Measurements from ENCODE around the gene PTPRT. TPM values are rescaled to one million over a fixed set of nuclear protein-coding genes. Genes with fewer than 3 reads are reported as not detected.

Gene PTPRT
- total RNA-seq, 1 experiment from 2014 or later = 44.5 TPM

DNA sequence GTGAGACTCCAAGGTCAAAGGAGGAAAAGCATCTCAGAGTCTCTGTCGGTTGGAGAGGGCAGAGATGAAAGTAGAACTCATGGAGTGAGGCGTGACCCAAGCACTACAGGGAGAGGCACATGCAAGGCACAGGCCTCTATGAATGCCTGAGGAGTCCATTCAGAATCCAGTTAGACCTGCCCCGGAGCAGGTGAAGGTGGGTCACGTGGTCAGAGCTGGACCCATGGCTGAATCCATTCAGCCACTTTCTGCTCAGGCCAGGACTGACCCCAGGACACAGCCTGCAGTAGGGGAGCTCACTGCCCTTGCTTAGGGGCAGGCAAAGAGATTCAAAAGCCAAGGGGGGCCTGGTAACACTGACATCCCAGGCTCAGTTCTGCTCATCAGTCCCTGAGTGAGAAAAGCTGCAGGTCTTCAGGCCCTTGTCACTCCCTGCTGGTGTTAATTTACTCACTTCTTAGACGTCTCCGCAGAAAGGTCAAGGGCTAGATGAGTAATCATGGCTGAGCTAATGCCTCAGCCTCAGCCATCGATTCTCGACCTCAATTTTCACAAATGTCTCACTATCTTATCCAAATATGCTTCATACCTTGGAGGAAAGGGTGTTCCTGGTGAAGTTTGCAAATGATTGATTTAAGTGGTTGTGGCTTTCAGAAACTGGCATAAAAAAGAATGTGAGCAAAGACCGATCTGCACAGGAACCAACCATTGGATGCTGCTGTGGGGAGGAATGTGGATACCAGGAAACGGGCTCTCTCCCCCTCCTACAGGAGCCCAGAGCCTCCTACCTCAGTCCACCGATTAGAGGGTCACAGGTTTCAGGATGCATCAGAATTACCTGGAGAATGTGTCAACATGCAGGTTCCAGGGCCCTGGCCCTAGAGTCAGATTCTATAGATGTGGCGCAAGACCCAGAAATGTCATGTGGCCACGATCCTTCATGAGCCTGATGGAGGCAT, 584.4 kb downstream of the PTPRT start:
- Histone ChIP-seq H3K36me3 (ENCODE audit: insufficient read depth, low read length) (no peaks in the 10 kb centered on the region), H3K27ac (ENCODE audit: low read length) (no peak overlapping the region), H4K20me1 (ENCODE audit: insufficient read depth, low read depth, low read length) (no peaks in the 10 kb centered on the region), H3K79me2 (ENCODE audit: low read length) (no peaks in the 10 kb centered on the region), H3K4me1 (ENCODE audit: low read length) (peaks cover 50% of the 10 kb centered on the region), H3K27me3 (ENCODE audit: low read length) (no peaks in the 10 kb centered on the region), H3K9ac (ENCODE audit: low read length) (no peak overlapping the region), H3K4me2 (ENCODE audit: low read depth, low read length, poor library complexity, severe bottlenecking) (no peak overlapping the region), H3K9me2 (replicated peaks; ENCODE audit: insufficient read depth, low read length) (no peaks in the 10 kb centered on the region), H3K4me3 (ENCODE audit: low read length) (no peak overlapping the region), H3K9me3 (ENCODE audit: low read length) (no peaks in the 10 kb centered on the region), H2AFZ (ENCODE audit: low read length) (no peak overlapping the region)
- DNase-seq = no peak

DNA sequence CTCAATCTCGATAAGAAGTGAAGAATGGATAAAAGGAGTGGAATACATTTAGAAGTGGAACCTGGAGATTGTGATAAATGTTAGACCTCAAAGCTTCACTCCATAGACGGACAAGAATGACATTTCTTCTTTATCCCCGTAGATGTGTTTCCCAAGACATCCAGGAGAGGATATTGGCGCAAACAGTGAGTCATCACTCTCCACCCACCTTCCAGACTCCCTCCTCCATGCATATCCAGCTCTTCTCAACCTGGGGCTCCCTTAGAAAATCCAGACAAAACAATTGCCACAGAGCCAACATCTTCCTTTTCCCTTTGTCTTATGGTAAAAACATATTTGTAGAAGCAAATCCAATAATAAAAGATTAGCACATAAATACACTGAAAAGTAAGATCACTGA, 586.1 kb downstream of the PTPRT start:
- Histone ChIP-seq H2AFZ (ENCODE audit: low read length) (no peak overlapping the region), H4K20me1 (ENCODE audit: insufficient read depth, low read depth, low read length) (no peaks in the 10 kb centered on the region), H3K4me1 (ENCODE audit: low read length) (peaks cover 46% of the 10 kb centered on the region), H3K4me2 (ENCODE audit: low read depth, low read length, poor library complexity, severe bottlenecking) (no peak overlapping the region), H3K36me3 (ENCODE audit: insufficient read depth, low read length) (no peaks in the 10 kb centered on the region), H3K9me2 (replicated peaks; ENCODE audit: insufficient read depth, low read length) (no peaks in the 10 kb centered on the region), H3K27me3 (ENCODE audit: low read length) (no peaks in the 10 kb centered on the region), H3K27ac (ENCODE audit: low read length) (no peak overlapping the region), H3K79me2 (ENCODE audit: low read length) (no peaks in the 10 kb centered on the region), H3K9ac (ENCODE audit: low read length) (no peak overlapping the region), H3K4me3 (ENCODE audit: low read length) (no peak overlapping the region), H3K9me3 (ENCODE audit: low read length) (no peaks in the 10 kb centered on the region)
- DNase-seq = no peak

- no peak overlapping the region for H3K4me2 ChIP-seq (ENCODE audit: low read depth, low read length, poor library complexity, severe bottlenecking)
- H3K9me3 ChIP-seq (ENCODE audit: low read length) = no peaks in the 10 kb centered on the region
- H3K4me1 ChIP-seq (ENCODE audit: low read length) = peaks cover 26% of the 10 kb centered on the region
- no peak overlapping the region for H3K9ac ChIP-seq (ENCODE audit: low read length)
- DNase-seq = no peak
- H3K36me3 ChIP-seq (ENCODE audit: insufficient read depth, low read length) = no peaks in the 10 kb centered on the region
- H3K9me2 ChIP-seq (replicated peaks; ENCODE audit: insufficient read depth, low read length) = no peaks in the 10 kb centered on the region
- no peak overlapping the region for H3K27ac ChIP-seq (ENCODE audit: low read length)
- no peaks in the 10 kb centered on the region for H3K27me3 ChIP-seq (ENCODE audit: low read length)
- H2AFZ ChIP-seq (ENCODE audit: low read length) = no peak overlapping the region
- H3K4me3 ChIP-seq (ENCODE audit: low read length) = no peak overlapping the region
- H3K79me2 ChIP-seq (ENCODE audit: low read length) = no peaks in the 10 kb centered on the region
- H4K20me1 ChIP-seq (ENCODE audit: insufficient read depth, low read depth, low read length) = no peaks in the 10 kb centered on the region
Observed at GRCh38 chr20:42598581-42598980, 591.1 kb downstream of the PTPRT start.

DNA sequence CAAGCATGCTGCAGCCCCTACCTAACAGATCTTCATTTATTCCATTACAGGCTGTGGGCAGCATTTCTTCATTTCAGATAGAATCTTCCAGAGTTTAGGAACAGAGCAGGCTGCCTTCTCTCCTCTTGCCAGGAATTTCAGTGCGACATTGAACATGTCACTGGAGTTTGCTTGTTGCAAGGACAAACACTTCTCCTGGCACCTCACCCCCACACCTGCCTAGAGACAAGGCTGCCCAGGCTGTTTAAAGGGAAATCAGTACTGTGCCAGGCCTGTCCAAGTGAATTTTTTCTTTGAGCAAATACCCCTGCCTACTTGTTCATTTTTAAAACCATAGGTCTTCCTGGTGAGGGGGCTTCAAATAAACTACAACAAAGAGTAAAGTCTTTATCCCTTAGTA, 594.1 kb downstream of the PTPRT start:
- Histone ChIP-seq H3K27me3 (ENCODE audit: low read length) (no peaks in the 10 kb centered on the region), H3K4me1 (ENCODE audit: low read length) (peaks cover 6% of the 10 kb centered on the region), H3K4me2 (ENCODE audit: low read depth, low read length, poor library complexity, severe bottlenecking) (no peak overlapping the region), H3K9ac (ENCODE audit: low read length) (no peak overlapping the region), H3K9me3 (ENCODE audit: low read length) (no peaks in the 10 kb centered on the region), H3K36me3 (ENCODE audit: insufficient read depth, low read length) (no peaks in the 10 kb centered on the region), H3K79me2 (ENCODE audit: low read length) (no peaks in the 10 kb centered on the region), H3K9me2 (replicated peaks; ENCODE audit: insufficient read depth, low read length) (no peaks in the 10 kb centered on the region), H3K4me3 (ENCODE audit: low read length) (no peak overlapping the region), H2AFZ (ENCODE audit: low read length) (no peak overlapping the region), H4K20me1 (ENCODE audit: insufficient read depth, low read depth, low read length) (no peaks in the 10 kb centered on the region; the same call in 1 of the 2 replicates), H3K27ac (ENCODE audit: low read length) (no peak overlapping the region)
- DNase-seq = no peak

GRCh38 chr20:42594659-42595058, 595.0 kb downstream of the PTPRT start:
- H3K4me1 ChIP-seq (ENCODE audit: low read length) = peaks cover 14% of the 10 kb centered on the region
- H3K4me2 ChIP-seq (ENCODE audit: low read depth, low read length, poor library complexity, severe bottlenecking) = no peak overlapping the region
- no peaks in the 10 kb centered on the region for H3K9me3 ChIP-seq (ENCODE audit: low read length)
- no peak overlapping the region for H3K9ac ChIP-seq (ENCODE audit: low read length)
- H4K20me1 ChIP-seq (ENCODE audit: insufficient read depth, low read depth, low read length) = no peaks in the 10 kb centered on the region; the same call in 1 of the 2 replicates
- no peaks in the 10 kb centered on the region for H3K27me3 ChIP-seq (ENCODE audit: low read length)
- H3K9me2 ChIP-seq (replicated peaks; ENCODE audit: insufficient read depth, low read length) = no peaks in the 10 kb centered on the region
- H3K27ac ChIP-seq (ENCODE audit: low read length) = no peak overlapping the region
- DNase-seq = no peak
- H3K36me3 ChIP-seq (ENCODE audit: insufficient read depth, low read length) = no peaks in the 10 kb centered on the region
- H2AFZ ChIP-seq (ENCODE audit: low read length) = no peak overlapping the region
- H3K79me2 ChIP-seq (ENCODE audit: low read length) = no peaks in the 10 kb centered on the region
- H3K4me3 ChIP-seq (ENCODE audit: low read length) = no peak overlapping the region

DNA sequence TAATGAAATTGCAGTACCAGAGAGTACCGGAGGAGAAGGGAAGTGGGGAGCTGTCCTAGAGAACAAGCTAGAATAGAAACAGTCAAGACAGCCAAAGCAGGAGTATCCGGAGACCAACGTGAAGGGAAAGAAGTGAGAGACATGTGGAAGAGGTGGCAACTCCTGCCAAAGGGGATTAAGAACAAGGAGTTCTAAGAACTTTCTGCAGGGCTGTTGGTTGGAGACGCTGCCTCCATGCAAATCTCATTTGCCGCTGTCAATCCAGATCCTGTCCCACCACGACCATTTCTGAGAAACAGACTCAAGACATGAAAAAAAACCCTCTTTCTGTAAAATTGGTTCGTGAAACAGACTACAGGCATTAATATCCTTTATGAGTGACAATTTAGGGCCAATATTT, 595.7 kb downstream of the PTPRT start:
- Histone ChIP-seq H3K79me2 (ENCODE audit: low read length) (no peaks in the 10 kb centered on the region), H4K20me1 (ENCODE audit: insufficient read depth, low read depth, low read length) (no peaks in the 10 kb centered on the region; the same call in 1 of the 2 replicates), H3K4me3 (ENCODE audit: low read length) (no peak overlapping the region), H2AFZ (ENCODE audit: low read length) (no peak overlapping the region), H3K4me1 (ENCODE audit: low read length) (peaks cover 13% of the 10 kb centered on the region), H3K36me3 (ENCODE audit: insufficient read depth, low read length) (no peaks in the 10 kb centered on the region), H3K27me3 (ENCODE audit: low read length) (no peaks in the 10 kb centered on the region), H3K27ac (ENCODE audit: low read length) (no peak overlapping the region), H3K4me2 (ENCODE audit: low read depth, low read length, poor library complexity, severe bottlenecking) (no peak overlapping the region), H3K9me2 (replicated peaks; ENCODE audit: insufficient read depth, low read length) (no peaks in the 10 kb centered on the region), H3K9me3 (ENCODE audit: low read length) (no peaks in the 10 kb centered on the region), H3K9ac (ENCODE audit: low read length) (no peak overlapping the region)
- no peak for DNase-seq

DNA sequence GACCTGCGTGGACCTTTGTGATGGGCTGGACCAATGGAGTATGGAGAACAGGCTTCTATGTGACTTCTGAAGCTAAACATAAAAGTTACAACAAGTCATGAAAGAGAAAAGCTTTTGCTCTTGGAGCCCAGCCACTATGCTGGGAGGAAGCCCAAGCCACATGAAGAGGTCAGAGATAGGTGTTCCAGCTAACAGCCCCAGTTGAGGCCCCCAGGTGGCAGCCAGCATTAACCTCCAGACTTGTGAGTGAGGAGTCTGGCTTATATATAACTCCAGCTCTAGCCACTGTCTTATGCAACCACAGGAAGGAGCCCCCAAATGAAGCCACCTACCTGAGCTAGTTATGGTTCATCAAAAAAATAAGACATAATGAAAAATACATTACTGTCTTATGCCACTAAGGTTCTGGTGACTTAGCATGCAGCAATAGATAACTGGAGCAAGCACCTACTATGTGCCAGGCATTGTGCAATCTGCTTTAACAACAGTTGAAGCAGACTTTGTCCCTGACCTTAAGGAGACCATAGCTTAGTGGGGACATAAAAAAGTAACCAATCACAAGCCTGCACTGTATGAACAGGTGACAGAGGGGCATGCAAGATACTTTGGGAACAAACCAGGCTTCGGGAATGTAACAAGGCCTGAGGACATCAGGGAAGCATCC, 599.6 kb downstream of the PTPRT start:
- H2AFZ ChIP-seq (ENCODE audit: low read length) = no peak overlapping the region
- no peak overlapping the region for H3K9ac ChIP-seq (ENCODE audit: low read length)
- no peaks in the 10 kb centered on the region for H3K9me2 ChIP-seq (replicated peaks; ENCODE audit: insufficient read depth, low read length)
- H4K20me1 ChIP-seq (ENCODE audit: insufficient read depth, low read depth, low read length) = no peaks in the 10 kb centered on the region; the same call in 1 of the 2 replicates
- no peak overlapping the region for H3K27ac ChIP-seq (ENCODE audit: low read length)
- H3K27me3 ChIP-seq (ENCODE audit: low read length) = no peaks in the 10 kb centered on the region
- H3K4me2 ChIP-seq (ENCODE audit: low read depth, low read length, poor library complexity, severe bottlenecking) = no peak overlapping the region
- H3K4me3 ChIP-seq (ENCODE audit: low read length) = no peak overlapping the region
- DNase-seq = peak; percentile 58
- H3K79me2 ChIP-seq (ENCODE audit: low read length) = no peaks in the 10 kb centered on the region
- peaks cover 44% of the 10 kb centered on the region for H3K4me1 ChIP-seq (ENCODE audit: low read length)
- no peaks in the 10 kb centered on the region for H3K9me3 ChIP-seq (ENCODE audit: low read length)
- no peaks in the 10 kb centered on the region for H3K36me3 ChIP-seq (ENCODE audit: insufficient read depth, low read length)

GRCh38 chr20:42588847-42589246, 600.9 kb downstream of the PTPRT start:
- Histone ChIP-seq H3K79me2 (ENCODE audit: low read length) (no peaks in the 10 kb centered on the region), H2AFZ (ENCODE audit: low read length) (no peak overlapping the region), H3K9ac (ENCODE audit: low read length) (no peak overlapping the region), H3K9me2 (replicated peaks; ENCODE audit: insufficient read depth, low read length) (no peaks in the 10 kb centered on the region), H3K4me2 (ENCODE audit: low read depth, low read length, poor library complexity, severe bottlenecking) (no peak overlapping the region), H3K27ac (ENCODE audit: low read length) (no peak overlapping the region), H3K36me3 (ENCODE audit: insufficient read depth, low read length) (no peaks in the 10 kb centered on the region), H3K4me1 (ENCODE audit: low read length) (peaks cover 47% of the 10 kb centered on the region), H4K20me1 (ENCODE audit: insufficient read depth, low read depth, low read length) (no peaks in the 10 kb centered on the region; the same call in 1 of the 2 replicates), H3K4me3 (ENCODE audit: low read length) (no peak overlapping the region), H3K9me3 (ENCODE audit: low read length) (no peaks in the 10 kb centered on the region), H3K27me3 (ENCODE audit: low read length) (no peaks in the 10 kb centered on the region)
- DNase-seq = no peak
